ENCODE results near the gene TMEM41A. TPM values are rescaled to one million over a fixed set of nuclear protein-coding genes. Genes with fewer than 3 reads are reported as not detected.

The TMEM41A gene
- total RNA-seq, 1 donor from 2014 or later: 18.0 TPM

GRCh38 chr3:185444329-185444728, 54.5 kb downstream of the TMEM41A start:
- TF ChIP-seq, protein P1, sequence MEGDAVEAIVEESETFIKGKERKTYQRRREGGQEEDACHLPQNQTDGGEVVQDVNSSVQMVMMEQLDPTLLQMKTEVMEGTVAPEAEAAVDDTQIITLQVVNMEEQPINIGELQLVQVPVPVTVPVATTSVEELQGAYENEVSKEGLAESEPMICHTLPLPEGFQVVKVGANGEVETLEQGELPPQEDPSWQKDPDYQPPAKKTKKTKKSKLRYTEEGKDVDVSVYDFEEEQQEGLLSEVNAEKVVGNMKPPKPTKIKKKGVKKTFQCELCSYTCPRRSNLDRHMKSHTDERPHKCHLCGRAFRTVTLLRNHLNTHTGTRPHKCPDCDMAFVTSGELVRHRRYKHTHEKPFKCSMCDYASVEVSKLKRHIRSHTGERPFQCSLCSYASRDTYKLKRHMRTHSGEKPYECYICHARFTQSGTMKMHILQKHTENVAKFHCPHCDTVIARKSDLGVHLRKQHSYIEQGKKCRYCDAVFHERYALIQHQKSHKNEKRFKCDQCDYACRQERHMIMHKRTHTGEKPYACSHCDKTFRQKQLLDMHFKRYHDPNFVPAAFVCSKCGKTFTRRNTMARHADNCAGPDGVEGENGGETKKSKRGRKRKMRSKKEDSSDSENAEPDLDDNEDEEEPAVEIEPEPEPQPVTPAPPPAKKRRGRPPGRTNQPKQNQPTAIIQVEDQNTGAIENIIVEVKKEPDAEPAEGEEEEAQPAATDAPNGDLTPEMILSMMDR (IDR thresholded peaks at IDR 0.05; ENCODE audit: unreplicated experiment): no peak
- peaks cover 4% of the 10 kb centered on the region for H3K36me3 Mint-ChIP-seq (ENCODE audit: insufficient read depth)
- no peaks in the 10 kb centered on the region for H3K4me1 Mint-ChIP-seq (ENCODE audit: low read depth)
- H3K9me3 Mint-ChIP-seq (ENCODE audit: low read depth): no peaks in the 10 kb centered on the region
- no peak overlapping the region for H3K27ac Mint-ChIP-seq
- DNase-seq (ENCODE audit: low spot score, unreplicated experiment): no peak
- H3K4me3 Mint-ChIP-seq (ENCODE audit: low read depth): no peak overlapping the region
- H3K27me3 Mint-ChIP-seq: no peaks in the 10 kb centered on the region

DNA sequence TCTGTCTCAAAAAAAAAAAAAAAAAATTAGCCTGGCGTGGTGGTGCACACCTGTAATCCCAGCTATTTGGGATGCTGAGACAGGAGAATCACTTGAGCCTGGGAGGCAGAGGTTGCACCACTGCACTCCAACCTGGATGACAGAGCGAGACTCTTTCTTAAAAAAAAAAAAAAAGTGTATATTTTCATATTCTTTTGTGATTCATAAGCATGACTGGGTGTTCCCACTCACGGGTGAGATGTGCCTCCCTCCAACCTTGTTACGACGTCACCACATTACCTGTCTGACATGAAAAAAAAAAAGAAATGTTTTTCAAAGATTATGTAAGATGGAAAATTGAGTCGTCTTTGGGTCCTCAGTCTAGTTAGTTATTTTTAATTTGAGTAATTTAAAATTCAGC, 56.8 kb downstream of the TMEM41A start:
- H3K9me3 Mint-ChIP-seq (ENCODE audit: low read depth): no peaks in the 10 kb centered on the region
- no peaks in the 10 kb centered on the region for H3K4me1 Mint-ChIP-seq (ENCODE audit: low read depth)
- no peak overlapping the region for H3K4me3 Mint-ChIP-seq (ENCODE audit: low read depth)
- no peak overlapping the region for H3K27ac Mint-ChIP-seq
- no peaks in the 10 kb centered on the region for H3K27me3 Mint-ChIP-seq
- no peak for DNase-seq (ENCODE audit: low spot score, unreplicated experiment)
- TF ChIP-seq, protein P1 (IDR thresholded peaks at IDR 0.05; ENCODE audit: unreplicated experiment): no peak
- peaks cover 4% of the 10 kb centered on the region for H3K36me3 Mint-ChIP-seq (ENCODE audit: insufficient read depth)

GRCh38 chr3:185439745-185440466, 58.9 kb downstream of the TMEM41A start:
- no peak overlapping the region for H3K27ac Mint-ChIP-seq
- no peaks in the 10 kb centered on the region for H3K27me3 Mint-ChIP-seq
- DNase-seq (ENCODE audit: low spot score, unreplicated experiment): no peak
- TF ChIP-seq, protein P1 (IDR thresholded peaks at IDR 0.05; ENCODE audit: unreplicated experiment): no peak
- peaks cover 3% of the 10 kb centered on the region for H3K36me3 Mint-ChIP-seq (ENCODE audit: insufficient read depth)
- H3K4me1 Mint-ChIP-seq (ENCODE audit: low read depth): no peaks in the 10 kb centered on the region
- H3K4me3 Mint-ChIP-seq (ENCODE audit: low read depth): no peak overlapping the region
- no peaks in the 10 kb centered on the region for H3K9me3 Mint-ChIP-seq (ENCODE audit: low read depth)

Other genes with a start within 250 kb of the TMEM41A start
- 6.2 and 7.6 TPM in 2 replicates for gene EHHADH, start 245.0 kb downstream of the TMEM41A start, total RNA-seq
- 29.6 and 31.0 TPM in 2 replicates for gene MAP3K13, start 135.9 kb downstream of the TMEM41A start, total RNA-seq
- 0.11 and 0.79 TPM in 2 replicates for gene LIPH, start 53.6 kb upstream of the TMEM41A start, total RNA-seq
- 52.3 and 59.2 TPM in 2 replicates for gene SENP2, start 87.3 kb upstream of the TMEM41A start, total RNA-seq